ENCODE measurements around the gene RALGPS2. TPM values are rescaled to one million over a fixed set of nuclear protein-coding genes. Genes with fewer than 3 reads are reported as not detected.
"Not testable (repeated sequence)": the region's sequence is repeated elsewhere in the genome, so short reads cannot be mapped to it uniquely, and the experiment has no call there.

RALGPS2 gene
- total RNA-seq, 1 donor from 2014 or later, result 33.9 TPM

- no peak for DNase-seq (ENCODE audit: low read depth, low spot score)
- peaks cover 23% of the 10 kb centered on the region for H3K36me3 Mint-ChIP-seq (ENCODE audit: low read depth)
- no peak overlapping the region for H3K4me3 Mint-ChIP-seq
- no peaks in the 10 kb centered on the region for H3K27me3 Mint-ChIP-seq (ENCODE audit: low read depth)
- TF ChIP-seq CTCF (conservative IDR thresholded peaks at IDR 0.05), result no peak
- H3K9me3 Mint-ChIP-seq, result peaks cover 18% of the 10 kb centered on the region
- no peaks in the 10 kb centered on the region for H3K4me1 Mint-ChIP-seq
- H3K27ac Mint-ChIP-seq (ENCODE audit: unreplicated experiment), result no peak overlapping the region
Observed at GRCh38 chr1:178752891-178753290, 27.8 kb downstream of the RALGPS2 start.

- Mint-ChIP-seq H3K9me3 (peaks cover 24% of the 10 kb centered on the region), H3K36me3 (ENCODE audit: low read depth) (peaks cover 40% of the 10 kb centered on the region)
- not testable (repeated sequence) for H3K4me1 Mint-ChIP-seq; H3K27ac Mint-ChIP-seq (ENCODE audit: unreplicated experiment); DNase-seq (ENCODE audit: low read depth, low spot score); H3K4me3 Mint-ChIP-seq; H3K27me3 Mint-ChIP-seq (ENCODE audit: low read depth)
Observed at GRCh38 chr1:178754655-178755256, 29.7 kb downstream of the RALGPS2 start.

- Mint-ChIP-seq H3K27ac (ENCODE audit: unreplicated experiment) (no peak overlapping the region), H3K4me1 (no peaks in the 10 kb centered on the region), H3K27me3 (ENCODE audit: low read depth) (no peaks in the 10 kb centered on the region), H3K36me3 (ENCODE audit: low read depth) (peaks cover 48% of the 10 kb centered on the region), H3K4me3 (no peak overlapping the region), H3K9me3 (peaks cover 23% of the 10 kb centered on the region)
- DNase-seq (ENCODE audit: low read depth, low spot score), result no peak
- peak; percentile 62 for TF ChIP-seq CTCF (conservative IDR thresholded peaks at IDR 0.05)
Observed at GRCh38 chr1:178768423-178768822, 43.4 kb downstream of the RALGPS2 start.

GRCh38 chr1:178772952-178773351 is 47.9 kb downstream of the RALGPS2 start:
- TF ChIP-seq CTCF (conservative IDR thresholded peaks at IDR 0.05), result no peak
- Mint-ChIP-seq H3K9me3 (peaks cover 6% of the 10 kb centered on the region), H3K27me3 (ENCODE audit: low read depth) (no peaks in the 10 kb centered on the region), H3K27ac (ENCODE audit: unreplicated experiment) (no peak overlapping the region), H3K4me1 (no peaks in the 10 kb centered on the region), H3K36me3 (ENCODE audit: low read depth) (peaks cover 17% of the 10 kb centered on the region), H3K4me3 (no peak overlapping the region)
- no peak for DNase-seq (ENCODE audit: low read depth, low spot score)

GRCh38 chr1:178774263-178774662 is 49.2 kb downstream of the RALGPS2 start:
- peaks cover 14% of the 10 kb centered on the region for H3K36me3 Mint-ChIP-seq (ENCODE audit: low read depth)
- no peak for DNase-seq (ENCODE audit: low read depth, low spot score)
- H3K27ac Mint-ChIP-seq (ENCODE audit: unreplicated experiment), result no peak overlapping the region
- no peaks in the 10 kb centered on the region for H3K4me1 Mint-ChIP-seq
- H3K4me3 Mint-ChIP-seq, result no peak overlapping the region
- peak; percentile 67 for TF ChIP-seq CTCF (conservative IDR thresholded peaks at IDR 0.05)
- peaks cover 4% of the 10 kb centered on the region for H3K9me3 Mint-ChIP-seq
- H3K27me3 Mint-ChIP-seq (ENCODE audit: low read depth), result no peaks in the 10 kb centered on the region

GRCh38 chr1:178776553-178776952 is 51.5 kb downstream of the RALGPS2 start:
- no peaks in the 10 kb centered on the region for H3K27me3 Mint-ChIP-seq (ENCODE audit: low read depth)
- H3K9me3 Mint-ChIP-seq, result peaks cover 7% of the 10 kb centered on the region
- H3K4me3 Mint-ChIP-seq, result no peak overlapping the region
- no peaks in the 10 kb centered on the region for H3K4me1 Mint-ChIP-seq
- no peak for TF ChIP-seq CTCF (conservative IDR thresholded peaks at IDR 0.05)
- H3K27ac Mint-ChIP-seq (ENCODE audit: unreplicated experiment), result no peak overlapping the region
- H3K36me3 Mint-ChIP-seq (ENCODE audit: low read depth), result peaks cover 18% of the 10 kb centered on the region
- no peak for DNase-seq (ENCODE audit: low read depth, low spot score)

All from neural crest cell (in vitro differentiated cells).